Astrocyte of the cerebellum (primary cell): ENCODE measurements around the gene SPECC1L.

ENCODE experiments used
- DNase-seq: peaks from one replicate; pipeline ENCODE4 v3.0.0-alpha.2; 2011; ENCODE audit warnings: low read depth
- H3K4me3 ChIP-seq: 2 replicates; pipeline ENCODE4 v1.5.1; 2011; ENCODE audit warnings: mild to moderate bottlenecking, low read depth, low read length, moderate library complexity
- in situ Hi-C: cut with HindIII; loops from 2 replicates; pipeline ENCODE4 v1.10.0; 2017; ENCODE audit warnings: low sequenced_read_pairs
- TF ChIP-seq, protein P1 (sequence below): IDR thresholded peaks from 2 replicates; pipeline ENCODE4 v1.5.1; 2012; ENCODE audit warnings: low read length, low read depth, moderate library complexity, mild to moderate bottlenecking; ENCODE audit errors: missing control alignments

Gene SPECC1L

DNA sequence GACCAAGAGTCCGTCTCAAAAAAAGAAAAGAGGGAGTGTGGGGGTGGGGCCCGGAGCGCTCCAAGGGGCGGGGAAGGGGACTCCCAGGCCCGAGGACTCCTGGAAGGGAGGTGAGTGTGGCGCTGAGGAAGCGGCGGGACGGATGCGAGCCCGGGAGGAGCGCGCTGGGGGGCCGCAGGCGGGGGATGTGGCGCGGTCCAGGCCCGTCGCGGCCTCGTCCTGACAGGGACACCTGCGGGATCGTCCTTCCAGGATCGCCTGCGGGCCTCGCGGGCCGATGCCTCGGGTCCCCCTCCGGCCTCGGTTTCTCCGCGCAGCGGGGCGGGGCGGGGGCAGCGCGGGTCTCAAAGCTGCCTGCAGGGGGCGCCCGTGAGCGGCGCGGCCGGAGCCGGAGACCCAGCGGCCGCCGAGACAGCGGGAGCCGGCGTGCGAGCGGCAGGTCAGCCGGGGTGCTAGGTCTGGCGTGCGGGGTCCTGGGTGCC lies 152.9 kb downstream of the SPECC1L start:
- H3K4me3 ChIP-seq = peak overlapping the region; percentile 44
- DNase-seq = no peak
- in situ Hi-C loops = no loop called here
- TF ChIP-seq, protein P1, sequence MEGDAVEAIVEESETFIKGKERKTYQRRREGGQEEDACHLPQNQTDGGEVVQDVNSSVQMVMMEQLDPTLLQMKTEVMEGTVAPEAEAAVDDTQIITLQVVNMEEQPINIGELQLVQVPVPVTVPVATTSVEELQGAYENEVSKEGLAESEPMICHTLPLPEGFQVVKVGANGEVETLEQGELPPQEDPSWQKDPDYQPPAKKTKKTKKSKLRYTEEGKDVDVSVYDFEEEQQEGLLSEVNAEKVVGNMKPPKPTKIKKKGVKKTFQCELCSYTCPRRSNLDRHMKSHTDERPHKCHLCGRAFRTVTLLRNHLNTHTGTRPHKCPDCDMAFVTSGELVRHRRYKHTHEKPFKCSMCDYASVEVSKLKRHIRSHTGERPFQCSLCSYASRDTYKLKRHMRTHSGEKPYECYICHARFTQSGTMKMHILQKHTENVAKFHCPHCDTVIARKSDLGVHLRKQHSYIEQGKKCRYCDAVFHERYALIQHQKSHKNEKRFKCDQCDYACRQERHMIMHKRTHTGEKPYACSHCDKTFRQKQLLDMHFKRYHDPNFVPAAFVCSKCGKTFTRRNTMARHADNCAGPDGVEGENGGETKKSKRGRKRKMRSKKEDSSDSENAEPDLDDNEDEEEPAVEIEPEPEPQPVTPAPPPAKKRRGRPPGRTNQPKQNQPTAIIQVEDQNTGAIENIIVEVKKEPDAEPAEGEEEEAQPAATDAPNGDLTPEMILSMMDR = peak; percentile 56

- H3K4me3 ChIP-seq = peak overlapping the region; percentile 44
- TF ChIP-seq, protein P1 = no peak
- no peak for DNase-seq
- in situ Hi-C loops = no loop called here
Observed at GRCh38 chr22:24424001-24424900, 153.6 kb downstream of the SPECC1L start.

GRCh38 chr22:24424901-24425775 lies 154.5 kb downstream of the SPECC1L start:
- in situ Hi-C loops = no loop called here
- no peak overlapping the region for H3K4me3 ChIP-seq
- no peak for DNase-seq
- TF ChIP-seq, protein P1 = no peak

DNA sequence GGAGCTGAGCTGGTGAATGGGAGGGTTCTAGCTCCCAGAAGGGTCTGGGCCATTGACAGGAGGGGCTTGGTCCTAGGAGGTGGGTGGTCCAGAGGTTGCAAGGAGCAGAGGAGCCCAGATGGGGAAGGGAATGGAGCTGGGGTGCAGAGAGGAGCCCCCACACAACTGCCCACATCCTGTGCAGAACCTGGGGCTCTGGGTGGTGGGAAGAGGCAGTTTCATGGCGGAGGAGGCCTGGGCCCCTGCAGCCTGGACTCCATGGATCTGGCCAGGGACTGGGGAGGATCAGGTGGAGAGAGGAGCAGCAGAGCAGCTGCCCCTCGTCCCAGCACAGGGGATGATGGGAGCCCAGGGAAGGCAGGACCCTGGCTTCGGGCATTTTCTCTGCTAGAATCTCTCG lies 155.8 kb downstream of the SPECC1L start:
- in situ Hi-C loops = no loop called here
- TF ChIP-seq, protein P1 = no peak
- H3K4me3 ChIP-seq = no peak overlapping the region
- no peak for DNase-seq

DNA sequence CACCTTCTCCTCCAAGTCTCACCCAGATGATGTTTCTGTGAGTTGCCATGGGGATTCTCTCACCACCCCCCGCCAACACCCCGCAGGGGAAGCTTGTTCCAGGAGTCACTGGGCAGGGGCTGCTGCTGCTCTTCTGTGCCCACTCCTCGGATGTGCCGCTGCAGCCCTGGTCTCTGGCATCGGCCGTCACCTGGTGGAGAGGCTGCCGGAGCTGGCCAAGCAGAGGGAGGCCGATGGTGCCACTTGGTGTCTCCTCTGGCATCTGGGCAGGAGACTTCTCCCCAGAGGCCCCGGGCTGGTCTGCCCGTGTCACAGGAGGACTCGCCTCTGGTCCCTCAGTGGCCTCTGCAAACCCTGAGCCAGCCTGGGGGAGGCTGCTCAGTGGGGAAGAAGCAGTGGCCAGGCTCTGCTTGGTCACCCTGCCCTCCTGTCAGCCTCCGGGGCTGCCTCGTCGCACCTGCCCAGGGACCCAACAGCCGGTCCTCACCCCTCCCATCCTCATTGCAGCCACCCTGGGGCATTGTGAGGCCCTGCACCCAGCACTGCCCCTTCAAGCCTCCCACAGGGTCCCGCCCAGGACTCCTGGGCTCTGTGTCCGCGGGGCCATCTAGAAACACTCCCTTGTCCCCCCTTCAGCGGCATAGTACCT lies 156.3 kb downstream of the SPECC1L start:
- H3K4me3 ChIP-seq = no peak overlapping the region
- no peak for DNase-seq
- TF ChIP-seq, protein P1 = no peak
- in situ Hi-C loops = no loop called here
